GM23338 (cell line): ENCODE data around the gene CCDC187.

Experiments
- EZH2 ChIP-seq: fragments of 200-600 bp; sonication (generic); IDR thresholded peaks from one replicate; pipeline ENCODE4 v1.8.0; 2017; ENCODE audit warnings: antibody characterized with exemption, mild to moderate bottlenecking, low read depth; ENCODE audit not compliant: unreplicated experiment
- POLR2AphosphoS5 ChIP-seq: IDR thresholded peaks from 2 replicates; pipeline ENCODE4 v1.6.1; 2016; ENCODE audit warnings: antibody characterized with exemption, low read depth
- STAT1 ChIP-seq: IDR thresholded peaks from one replicate; pipeline ENCODE4 v1.6.1; 2016; ENCODE audit warnings: antibody characterized with exemption; ENCODE audit not compliant: unreplicated experiment
- ZNF114 ChIP-seq: fragments of 250-450 bp; sonication (Bioruptor Pico); IDR thresholded peaks from 2 replicates; pipeline ENCODE4 v1.5.0; 2020; ENCODE audit warnings: mild to moderate bottlenecking, moderate library complexity
- TF ChIP-seq, protein P1 (sequence below), 2 experiments: fragments of 200-600 bp in 1 of 2; sonication (generic) in 1 of 2; conservative IDR thresholded peaks; 2 replicates each; pipeline versions ENCODE4 v1.5.1 to v1.6.1; 2016 to 2017; ENCODE audit warnings: antibody characterized with exemption in 2 of 2, low read depth in 2 of 2, mild to moderate bottlenecking in 2 of 2, moderate library complexity in 1 of 2

DNA sequence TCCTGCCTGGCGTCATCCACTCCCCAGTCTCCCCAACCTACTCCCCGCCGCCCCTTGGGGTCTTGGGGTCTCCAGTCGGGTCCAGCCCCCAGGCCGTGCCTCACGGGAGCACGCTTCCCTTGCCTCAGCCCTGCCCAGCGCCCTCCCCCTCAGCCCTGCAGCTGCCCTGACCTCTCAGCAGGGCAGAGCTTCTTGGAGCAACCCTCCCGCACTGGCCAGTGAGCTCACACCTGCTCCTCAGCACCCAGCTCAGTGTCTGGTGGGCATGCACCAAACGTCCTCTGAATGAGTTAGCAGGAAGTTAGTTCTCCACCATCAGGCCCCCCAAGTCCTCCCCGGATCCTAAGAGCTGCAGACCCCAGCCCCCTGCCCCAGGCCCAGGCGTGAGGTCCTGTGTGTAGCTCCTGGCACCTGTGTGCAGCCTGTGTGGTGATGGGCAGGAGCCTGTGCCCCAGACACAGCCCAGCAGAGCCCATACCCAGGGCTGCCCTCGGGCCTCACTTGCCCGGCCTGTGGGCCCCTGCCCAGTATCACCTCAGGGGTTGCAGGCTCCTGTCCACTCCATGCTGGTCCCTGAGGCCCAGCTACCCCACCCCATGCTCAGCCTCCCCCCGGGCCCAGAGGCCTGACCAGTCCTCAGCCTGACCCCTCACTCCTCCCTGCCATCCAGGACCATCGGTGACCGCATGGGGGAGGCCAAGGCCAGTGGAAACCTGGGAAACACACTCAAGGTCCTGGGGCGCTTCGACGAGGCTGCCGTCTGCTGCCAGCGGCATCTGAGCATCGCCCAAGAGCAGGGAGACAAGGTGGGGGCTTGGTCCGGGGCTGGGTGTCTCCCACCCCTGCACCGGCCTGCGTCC lies 31.6 kb upstream of the CCDC187 start:
- TF ChIP-seq POLR2AphosphoS5 (no peak), ZNF114 (CRISPR knock-in tag) (no peak), EZH2 (no peak), STAT1 (no peak)
- TF ChIP-seq, protein P1, sequence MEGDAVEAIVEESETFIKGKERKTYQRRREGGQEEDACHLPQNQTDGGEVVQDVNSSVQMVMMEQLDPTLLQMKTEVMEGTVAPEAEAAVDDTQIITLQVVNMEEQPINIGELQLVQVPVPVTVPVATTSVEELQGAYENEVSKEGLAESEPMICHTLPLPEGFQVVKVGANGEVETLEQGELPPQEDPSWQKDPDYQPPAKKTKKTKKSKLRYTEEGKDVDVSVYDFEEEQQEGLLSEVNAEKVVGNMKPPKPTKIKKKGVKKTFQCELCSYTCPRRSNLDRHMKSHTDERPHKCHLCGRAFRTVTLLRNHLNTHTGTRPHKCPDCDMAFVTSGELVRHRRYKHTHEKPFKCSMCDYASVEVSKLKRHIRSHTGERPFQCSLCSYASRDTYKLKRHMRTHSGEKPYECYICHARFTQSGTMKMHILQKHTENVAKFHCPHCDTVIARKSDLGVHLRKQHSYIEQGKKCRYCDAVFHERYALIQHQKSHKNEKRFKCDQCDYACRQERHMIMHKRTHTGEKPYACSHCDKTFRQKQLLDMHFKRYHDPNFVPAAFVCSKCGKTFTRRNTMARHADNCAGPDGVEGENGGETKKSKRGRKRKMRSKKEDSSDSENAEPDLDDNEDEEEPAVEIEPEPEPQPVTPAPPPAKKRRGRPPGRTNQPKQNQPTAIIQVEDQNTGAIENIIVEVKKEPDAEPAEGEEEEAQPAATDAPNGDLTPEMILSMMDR (conservative IDR thresholded peaks at IDR 0.05; ENCODE audit: low read depth in 2 of 2) = no peak
